ENCODE results near the gene C20orf141.

DNA sequence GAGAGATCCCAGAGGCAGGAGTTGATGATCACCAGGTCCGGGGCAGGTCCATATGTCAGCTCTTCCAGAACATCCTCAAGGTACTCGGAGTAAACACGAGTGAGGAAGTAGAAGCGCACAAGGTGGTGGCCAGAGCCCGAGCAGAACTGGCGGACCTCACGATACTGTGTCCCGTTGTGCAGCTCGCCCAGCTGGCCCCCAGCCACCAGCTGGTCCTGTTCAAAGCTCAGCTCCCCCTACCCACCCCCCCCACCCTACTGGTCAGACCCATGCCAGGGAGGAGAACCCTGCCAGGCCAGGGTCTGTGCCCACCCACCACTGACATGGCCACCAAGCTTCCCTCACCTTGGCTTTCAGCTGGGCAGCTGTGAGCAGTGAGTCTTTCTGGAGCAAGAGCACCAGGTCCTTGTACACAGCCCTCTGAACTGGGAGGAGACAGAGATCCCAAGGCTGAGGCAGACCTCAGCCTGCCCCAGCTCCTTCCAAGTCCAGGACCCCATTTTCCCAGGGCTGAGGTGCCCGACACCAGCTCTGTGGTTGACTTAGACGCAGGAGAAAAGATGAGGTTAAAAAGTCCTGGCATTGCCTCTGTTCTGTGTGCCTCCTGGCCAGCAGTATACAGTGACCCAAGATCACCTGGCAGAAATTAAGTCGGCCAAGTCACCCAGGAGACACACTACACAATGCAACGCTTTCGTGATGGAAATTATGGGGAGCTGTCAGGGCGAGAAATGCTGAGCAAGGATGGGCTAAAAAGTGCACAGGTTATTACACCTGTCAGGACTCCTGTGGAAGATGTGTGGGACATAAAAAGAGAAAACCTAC, 24.3 kb downstream of the C20orf141 start:
- TF ChIP-seq, protein P1, sequence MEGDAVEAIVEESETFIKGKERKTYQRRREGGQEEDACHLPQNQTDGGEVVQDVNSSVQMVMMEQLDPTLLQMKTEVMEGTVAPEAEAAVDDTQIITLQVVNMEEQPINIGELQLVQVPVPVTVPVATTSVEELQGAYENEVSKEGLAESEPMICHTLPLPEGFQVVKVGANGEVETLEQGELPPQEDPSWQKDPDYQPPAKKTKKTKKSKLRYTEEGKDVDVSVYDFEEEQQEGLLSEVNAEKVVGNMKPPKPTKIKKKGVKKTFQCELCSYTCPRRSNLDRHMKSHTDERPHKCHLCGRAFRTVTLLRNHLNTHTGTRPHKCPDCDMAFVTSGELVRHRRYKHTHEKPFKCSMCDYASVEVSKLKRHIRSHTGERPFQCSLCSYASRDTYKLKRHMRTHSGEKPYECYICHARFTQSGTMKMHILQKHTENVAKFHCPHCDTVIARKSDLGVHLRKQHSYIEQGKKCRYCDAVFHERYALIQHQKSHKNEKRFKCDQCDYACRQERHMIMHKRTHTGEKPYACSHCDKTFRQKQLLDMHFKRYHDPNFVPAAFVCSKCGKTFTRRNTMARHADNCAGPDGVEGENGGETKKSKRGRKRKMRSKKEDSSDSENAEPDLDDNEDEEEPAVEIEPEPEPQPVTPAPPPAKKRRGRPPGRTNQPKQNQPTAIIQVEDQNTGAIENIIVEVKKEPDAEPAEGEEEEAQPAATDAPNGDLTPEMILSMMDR (IDR thresholded peaks at IDR 0.05; ENCODE audit: low read depth, low read length, missing input control): no peak
- TF ChIP-seq, protein P2, sequence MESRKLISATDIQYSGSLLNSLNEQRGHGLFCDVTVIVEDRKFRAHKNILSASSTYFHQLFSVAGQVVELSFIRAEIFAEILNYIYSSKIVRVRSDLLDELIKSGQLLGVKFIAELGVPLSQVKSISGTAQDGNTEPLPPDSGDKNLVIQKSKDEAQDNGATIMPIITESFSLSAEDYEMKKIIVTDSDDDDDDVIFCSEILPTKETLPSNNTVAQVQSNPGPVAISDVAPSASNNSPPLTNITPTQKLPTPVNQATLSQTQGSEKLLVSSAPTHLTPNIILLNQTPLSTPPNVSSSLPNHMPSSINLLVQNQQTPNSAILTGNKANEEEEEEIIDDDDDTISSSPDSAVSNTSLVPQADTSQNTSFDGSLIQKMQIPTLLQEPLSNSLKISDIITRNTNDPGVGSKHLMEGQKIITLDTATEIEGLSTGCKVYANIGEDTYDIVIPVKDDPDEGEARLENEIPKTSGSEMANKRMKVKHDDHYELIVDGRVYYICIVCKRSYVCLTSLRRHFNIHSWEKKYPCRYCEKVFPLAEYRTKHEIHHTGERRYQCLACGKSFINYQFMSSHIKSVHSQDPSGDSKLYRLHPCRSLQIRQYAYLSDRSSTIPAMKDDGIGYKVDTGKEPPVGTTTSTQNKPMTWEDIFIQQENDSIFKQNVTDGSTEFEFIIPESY (IDR thresholded peaks at IDR 0.05): no peak
- TF ChIP-seq, protein P3, sequence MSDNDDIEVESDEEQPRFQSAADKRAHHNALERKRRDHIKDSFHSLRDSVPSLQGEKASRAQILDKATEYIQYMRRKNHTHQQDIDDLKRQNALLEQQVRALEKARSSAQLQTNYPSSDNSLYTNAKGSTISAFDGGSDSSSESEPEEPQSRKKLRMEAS (IDR thresholded peaks at IDR 0.05): no peak
- TF ChIP-seq TAF1 (conservative IDR thresholded peaks at IDR 0.05) (no peak), RAD21 (IDR thresholded peaks at IDR 0.05) (no peak), RXRA (IDR thresholded peaks at IDR 0.05) (no peak), EGR1 (IDR thresholded peaks at IDR 0.05; ENCODE audit: low read depth in 2 of 2) (no peak), FOXA1 (IDR thresholded peaks at IDR 0.05) (no peak), GABPA (IDR thresholded peaks at IDR 0.05 in 1 of 2, conservative IDR thresholded peaks at IDR 0.05 in 1 of 2) (no peak)
